OCI-LY7 (cell line): ENCODE results near the gene EXTL2.

Source experiments
- EZH2phosphoT487 ChIP-seq: fragments of 200-600 bp; sonication (generic); IDR thresholded peaks from 2 replicates; pipeline ENCODE4 v1.6.1; 2018; ENCODE audit warnings: low read depth, borderline replicate concordance, mild to moderate bottlenecking, mixed run types, antibody characterized with exemption, low read length, moderate library complexity, mixed read lengths
- TF ChIP-seq, protein P1 (sequence below): fragments of 200-600 bp; sonication (generic); conservative IDR thresholded peaks from 2 replicates; pipeline ENCODE4 v1.5.1; 2014; ENCODE audit warnings: mild to moderate bottlenecking, antibody characterized with exemption, low read length, moderate library complexity, mixed read lengths

DNA sequence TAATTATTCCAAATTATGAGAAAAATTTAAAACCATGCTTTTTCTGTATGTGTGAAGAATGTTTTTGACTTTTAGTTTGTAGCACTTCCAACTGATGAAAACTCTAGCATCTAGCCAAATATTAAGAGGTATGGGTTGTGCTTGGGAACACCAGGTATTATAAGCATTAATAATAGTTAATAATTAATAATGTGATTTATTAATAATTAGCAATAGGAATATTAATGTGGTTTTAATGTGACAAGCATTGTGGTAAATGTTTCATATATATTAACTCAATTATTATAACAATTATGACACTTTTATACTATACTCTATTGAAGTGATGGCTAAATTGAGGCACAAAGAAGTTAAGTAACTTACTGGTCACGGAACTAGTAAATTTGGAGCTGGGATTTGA, 9.1 kb upstream of the EXTL2 start:
- TF ChIP-seq, protein P1, sequence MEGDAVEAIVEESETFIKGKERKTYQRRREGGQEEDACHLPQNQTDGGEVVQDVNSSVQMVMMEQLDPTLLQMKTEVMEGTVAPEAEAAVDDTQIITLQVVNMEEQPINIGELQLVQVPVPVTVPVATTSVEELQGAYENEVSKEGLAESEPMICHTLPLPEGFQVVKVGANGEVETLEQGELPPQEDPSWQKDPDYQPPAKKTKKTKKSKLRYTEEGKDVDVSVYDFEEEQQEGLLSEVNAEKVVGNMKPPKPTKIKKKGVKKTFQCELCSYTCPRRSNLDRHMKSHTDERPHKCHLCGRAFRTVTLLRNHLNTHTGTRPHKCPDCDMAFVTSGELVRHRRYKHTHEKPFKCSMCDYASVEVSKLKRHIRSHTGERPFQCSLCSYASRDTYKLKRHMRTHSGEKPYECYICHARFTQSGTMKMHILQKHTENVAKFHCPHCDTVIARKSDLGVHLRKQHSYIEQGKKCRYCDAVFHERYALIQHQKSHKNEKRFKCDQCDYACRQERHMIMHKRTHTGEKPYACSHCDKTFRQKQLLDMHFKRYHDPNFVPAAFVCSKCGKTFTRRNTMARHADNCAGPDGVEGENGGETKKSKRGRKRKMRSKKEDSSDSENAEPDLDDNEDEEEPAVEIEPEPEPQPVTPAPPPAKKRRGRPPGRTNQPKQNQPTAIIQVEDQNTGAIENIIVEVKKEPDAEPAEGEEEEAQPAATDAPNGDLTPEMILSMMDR = no peak
- no peak for TF ChIP-seq EZH2phosphoT487
